Measurements from ENCODE around the gene PER1. TPM values are rescaled to one million over a fixed set of nuclear protein-coding genes. Genes with fewer than 3 reads are reported as not detected.
A peak's percentile ranks its signal among the peaks of the same experiment; 100 is the strongest.

The PER1 gene
- total RNA-seq, 1 donor: 16.6 TPM

DNA sequence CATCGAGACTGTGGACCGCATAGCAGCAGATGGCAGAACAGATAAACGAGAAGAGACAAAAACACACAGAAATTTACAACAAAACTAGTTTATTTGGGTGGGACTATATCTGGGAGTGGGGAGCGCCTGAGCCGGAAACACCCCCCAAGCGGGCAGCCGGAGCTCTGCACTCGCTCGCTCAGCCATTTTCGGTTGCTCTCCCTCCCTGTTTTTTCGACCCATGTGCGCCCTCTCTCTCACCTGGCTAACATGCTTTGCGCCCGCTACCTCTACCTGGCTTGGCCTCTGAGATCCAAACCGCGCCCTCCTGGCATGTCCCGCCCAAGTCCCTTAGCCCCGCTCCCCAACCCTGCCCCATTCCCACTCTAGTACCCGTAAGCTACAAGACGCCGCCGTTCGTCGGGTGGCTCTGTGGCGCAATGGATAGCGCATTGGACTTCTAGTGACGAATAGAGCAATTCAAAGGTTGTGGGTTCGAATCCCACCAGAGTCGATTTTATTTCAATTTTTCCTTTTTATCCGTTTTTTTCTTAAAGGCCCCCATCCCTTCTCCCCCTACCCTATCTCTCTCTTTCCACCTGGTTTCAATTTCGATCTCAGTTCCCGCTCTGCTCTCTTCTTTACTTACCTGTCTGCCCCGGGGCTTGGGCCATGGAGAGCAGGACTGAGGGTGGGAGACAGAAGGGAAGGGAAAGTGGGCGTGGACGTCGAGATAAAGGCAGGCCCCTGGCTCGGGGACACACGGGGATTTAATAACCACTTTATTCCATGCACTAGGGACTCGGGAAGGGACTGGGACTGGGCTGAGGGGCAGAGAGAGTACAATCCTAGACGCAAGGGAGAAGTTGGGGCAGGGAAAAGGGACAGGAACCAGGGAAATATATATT, 31.4 kb downstream of the PER1 start:
- H3K27ac ChIP-seq (ENCODE audit: low read depth, low read length): peak overlapping the region; percentile 43
- TF ChIP-seq CTCF (IDR thresholded peaks at IDR 0.05; ENCODE audit: extremely low read depth, low read depth, low read length): peak; percentile 51

DNA sequence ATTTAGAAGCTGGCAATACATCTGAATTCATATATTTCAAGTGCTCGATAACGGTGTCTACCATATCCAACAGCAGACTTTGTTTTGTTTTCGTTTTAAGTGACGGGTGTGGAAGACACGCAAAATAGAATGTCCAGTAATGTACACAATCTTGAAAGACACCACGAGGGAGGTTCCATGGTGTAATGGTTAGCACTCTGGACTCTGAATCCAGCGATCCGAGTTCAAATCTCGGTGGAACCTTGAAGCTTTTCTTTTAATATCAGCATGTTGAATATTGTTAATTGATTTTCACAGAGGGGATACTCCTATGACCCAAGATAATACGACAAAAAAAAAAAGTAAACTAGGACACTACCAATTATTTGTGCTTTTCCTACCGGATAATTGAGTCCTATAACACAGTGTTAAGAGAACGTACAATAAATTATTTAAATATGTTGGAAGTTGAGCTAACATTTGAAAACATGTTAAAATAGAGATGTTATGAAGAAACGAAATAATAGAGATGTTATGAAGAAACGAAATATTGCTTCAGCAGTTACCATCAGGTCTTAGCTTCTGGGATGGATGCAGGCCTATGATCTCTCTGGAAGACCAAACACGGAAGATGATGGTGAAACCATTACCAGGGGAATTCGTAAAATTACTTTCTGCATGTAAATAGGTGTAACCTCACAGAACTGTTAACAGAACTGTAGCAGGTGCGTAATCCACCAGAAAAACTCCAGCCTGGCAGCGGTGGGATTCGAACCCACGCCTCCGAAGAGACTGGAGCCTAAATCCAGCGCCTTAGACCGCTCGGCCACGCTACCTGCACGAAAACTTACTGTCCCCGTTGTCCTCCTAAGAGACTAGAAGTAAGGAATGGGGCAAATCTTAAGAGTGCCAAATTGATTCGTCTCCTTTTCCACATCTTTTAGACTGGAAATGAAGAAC, 32.4 kb downstream of the PER1 start:
- Histone ChIP-seq H3K36me3 (ENCODE audit: insufficient read depth, low read length) (no peaks in the 10 kb centered on the region), H3K9me3 (ENCODE audit: low read depth, low read length) (no peaks in the 10 kb centered on the region), H3K4me2 (ENCODE audit: insufficient read depth, low read length) (peak overlapping the region; percentile 96), H3K27me3 (ENCODE audit: insufficient read depth, low read length) (peaks cover 43% of the 10 kb centered on the region), H3K4me1 (ENCODE audit: insufficient read depth, low read length) (peaks cover 32% of the 10 kb centered on the region), H3K27ac (ENCODE audit: low read depth, low read length) (peak overlapping the region; percentile 47), H3K79me2 (ENCODE audit: insufficient read depth, low read length) (no peaks in the 10 kb centered on the region), H4K20me1 (ENCODE audit: insufficient read depth, low read length) (peaks cover 4% of the 10 kb centered on the region), H2AFZ (ENCODE audit: low read length) (peak overlapping the region; percentile 84), H3K4me3 (ENCODE audit: insufficient read depth, low read length) (peak overlapping the region; percentile 73)
- peak; percentile 89 for DNase-seq (ENCODE audit: insufficient read length, low spot score, missing footprints)
- no peak for TF ChIP-seq CTCF (IDR thresholded peaks at IDR 0.05; ENCODE audit: extremely low read depth, low read depth, low read length)

More for the DNA sequence above, 31.4 kb downstream of the PER1 start:
- Histone ChIP-seq H3K36me3 (ENCODE audit: insufficient read depth, low read length) (no peaks in the 10 kb centered on the region), H3K79me2 (ENCODE audit: insufficient read depth, low read length) (no peaks in the 10 kb centered on the region), H3K9me3 (ENCODE audit: low read depth, low read length) (no peaks in the 10 kb centered on the region), H3K4me2 (ENCODE audit: insufficient read depth, low read length) (peak overlapping the region; percentile 96), H3K4me1 (ENCODE audit: insufficient read depth, low read length) (peaks cover 39% of the 10 kb centered on the region), H2AFZ (ENCODE audit: low read length) (peak overlapping the region; percentile 84), H3K27me3 (ENCODE audit: insufficient read depth, low read length) (peaks cover 39% of the 10 kb centered on the region), H4K20me1 (ENCODE audit: insufficient read depth, low read length) (peaks cover 7% of the 10 kb centered on the region), H3K4me3 (ENCODE audit: insufficient read depth, low read length) (peak overlapping the region; percentile 72)
- peak; percentile 95 for DNase-seq (ENCODE audit: insufficient read length, low spot score, missing footprints)

GRCh38 chr17:8118769-8119580, 33.2 kb downstream of the PER1 start:
- Histone ChIP-seq H3K27ac (ENCODE audit: low read depth, low read length) (peak overlapping the region; percentile 47), H3K9me3 (ENCODE audit: low read depth, low read length) (no peaks in the 10 kb centered on the region), H3K4me2 (ENCODE audit: insufficient read depth, low read length) (peak overlapping the region; percentile 96), H3K4me3 (ENCODE audit: insufficient read depth, low read length) (peak overlapping the region; percentile 73), H3K27me3 (ENCODE audit: insufficient read depth, low read length) (peaks cover 45% of the 10 kb centered on the region), H2AFZ (ENCODE audit: low read length) (peak overlapping the region; percentile 72), H3K4me1 (ENCODE audit: insufficient read depth, low read length) (peaks cover 23% of the 10 kb centered on the region), H3K79me2 (ENCODE audit: insufficient read depth, low read length) (no peaks in the 10 kb centered on the region), H4K20me1 (ENCODE audit: insufficient read depth, low read length) (peaks cover 3% of the 10 kb centered on the region), H3K36me3 (ENCODE audit: insufficient read depth, low read length) (no peaks in the 10 kb centered on the region)
- DNase-seq (ENCODE audit: insufficient read length, low spot score, missing footprints): peak; percentile 97
- TF ChIP-seq CTCF (IDR thresholded peaks at IDR 0.05; ENCODE audit: extremely low read depth, low read depth, low read length): peak; percentile 82
